SK-N-SH treated with all-trans-retinoic acid at 6 μM for 48 hours (cell line): Measurements from ENCODE around the gene LRP8.
A peak's percentile ranks its signal among the peaks of the same experiment; 100 is the strongest.

Experiments
- ATAC-seq: fragments of 200-7000 bp; cut with Tn5 transposase; 3 replicates; pipeline ENCODE4 v1.9.1; 2020; ENCODE audit warnings: mild to moderate bottlenecking, moderate library complexity
- ARNTL ChIP-seq: fragments of 450-650 bp; formaldehyde crosslinking; IDR thresholded peaks from 2 replicates; pipeline ENCODE4 v1.5.0; 2020; ENCODE audit warnings: low read depth, mild to moderate bottlenecking, moderate library complexity, borderline replicate concordance
- BACH2 ChIP-seq: fragments of 250-450 bp; sonication (Bioruptor Pico); IDR thresholded peaks from 2 replicates; pipeline ENCODE4 v1.9.0; 2021; ENCODE audit warnings: mild to moderate bottlenecking, borderline replicate concordance
- CREB5 ChIP-seq: fragments of 250-450 bp; sonication (Bioruptor Pico); IDR thresholded peaks from 2 replicates; pipeline ENCODE4 v1.5.1; 2020; ENCODE audit warnings: low read depth, mild to moderate bottlenecking, moderate library complexity
- CSDC2 ChIP-seq: fragments of 250-450 bp; sonication (Bioruptor Pico); IDR thresholded peaks from 2 replicates; pipeline ENCODE4 v1.5.0; 2020; ENCODE audit warnings: mild to moderate bottlenecking, moderate library complexity
- CSRNP3 ChIP-seq: fragments of 250-450 bp; sonication (Bioruptor Pico); IDR thresholded peaks from 2 replicates; pipeline ENCODE4 v1.5.1; 2021; ENCODE audit warnings: mild to moderate bottlenecking, moderate library complexity
- GLIS3 ChIP-seq: fragments of 250-450 bp; sonication (Bioruptor Pico); IDR thresholded peaks from 2 replicates; pipeline ENCODE4 v1.5.0; 2020; ENCODE audit warnings: mild to moderate bottlenecking, moderate library complexity
- ISL1 ChIP-seq: fragments of 250-450 bp; sonication (Bioruptor Pico); IDR thresholded peaks from 2 replicates; pipeline ENCODE4 v2.1.2; 2022; ENCODE audit warnings: mild to moderate bottlenecking, moderate library complexity
- OSR1 ChIP-seq: fragments of 250-450 bp; sonication (Bioruptor Pico); IDR thresholded peaks from 2 replicates; pipeline ENCODE4 v1.8.0; 2022; ENCODE audit warnings: moderate library complexity, mild to moderate bottlenecking, inconsistent platforms
- PATZ1 ChIP-seq: fragments of 250-450 bp; sonication (Bioruptor Pico); IDR thresholded peaks from 2 replicates; pipeline ENCODE4 v1.8.0; 2020; ENCODE audit warnings: mild to moderate bottlenecking, moderate library complexity, borderline replicate concordance
- POU6F1 ChIP-seq: fragments of 250-450 bp; sonication (Bioruptor Pico); IDR thresholded peaks from 2 replicates; pipeline ENCODE4 v1.8.0; 2021; ENCODE audit warnings: low read depth, mild to moderate bottlenecking, moderate library complexity, borderline replicate concordance
- RARB ChIP-seq: fragments of 250-450 bp; sonication (Bioruptor Pico); IDR thresholded peaks from 2 replicates; pipeline ENCODE4 v1.8.0; 2021; ENCODE audit warnings: mild to moderate bottlenecking, moderate library complexity
- SNAI2 ChIP-seq: fragments of 250-450 bp; sonication (Bioruptor Pico); IDR thresholded peaks from 2 replicates; pipeline ENCODE4 v1.5.0; 2020; ENCODE audit warnings: mild to moderate bottlenecking, moderate library complexity
- TOX ChIP-seq: fragments of 250-450 bp; sonication (Bioruptor Pico); IDR thresholded peaks from 2 replicates; pipeline ENCODE4 v1.8.0; 2021; ENCODE audit warnings: mild to moderate bottlenecking, moderate library complexity, borderline replicate concordance
- TSHZ2 ChIP-seq: fragments of 250-450 bp; sonication (Bioruptor Pico); IDR thresholded peaks from 2 replicates; pipeline ENCODE4 v1.5.0; 2020; ENCODE audit warnings: mild to moderate bottlenecking, moderate library complexity
- ZC3H10 ChIP-seq: fragments of 250-450 bp; sonication (Bioruptor Pico); IDR thresholded peaks from 2 replicates; pipeline ENCODE4 v1.5.1; 2021; ENCODE audit warnings: mild to moderate bottlenecking, moderate library complexity
- ZFP3 ChIP-seq: fragments of 250-450 bp; sonication (Bioruptor Pico); IDR thresholded peaks from 2 replicates; pipeline ENCODE4 v1.5.0; 2020; ENCODE audit warnings: mild to moderate bottlenecking, moderate library complexity
- ZFP30 ChIP-seq: fragments of 450-650 bp; formaldehyde crosslinking; IDR thresholded peaks from 2 replicates; pipeline ENCODE4 v1.5.0; 2022; ENCODE audit warnings: mild to moderate bottlenecking, moderate library complexity
- ZNF565 ChIP-seq: fragments of 450-650 bp; formaldehyde crosslinking; conservative IDR thresholded peaks from 2 replicates; pipeline ENCODE4 v1.5.0; 2020; ENCODE audit warnings: low read depth, mild to moderate bottlenecking, moderate library complexity
- ZNF70 ChIP-seq: fragments of 450-650 bp; formaldehyde crosslinking; IDR thresholded peaks from 2 replicates; pipeline ENCODE4 v1.5.0; 2020; ENCODE audit warnings: mild to moderate bottlenecking, moderate library complexity
- ZNF8 ChIP-seq: fragments of 450-650 bp; formaldehyde crosslinking; IDR thresholded peaks from 2 replicates; pipeline ENCODE4 v1.5.0; 2020; ENCODE audit warnings: mild to moderate bottlenecking, moderate library complexity

The LRP8 gene

GRCh38 chr1:53246261-53247134 is 81.4 kb downstream of the LRP8 start:
- TF ChIP-seq PATZ1 (CRISPR knock-in tag): no peak
- no peak for TF ChIP-seq TSHZ2 (CRISPR knock-in tag)
- TF ChIP-seq SNAI2 (CRISPR knock-in tag): no peak
- no peak for TF ChIP-seq ZNF70 (CRISPR knock-in tag)
- no peak for TF ChIP-seq ISL1 (CRISPR knock-in tag)
- TF ChIP-seq CSDC2 (CRISPR knock-in tag): no peak
- no peak for TF ChIP-seq OSR1 (CRISPR knock-in tag)
- TF ChIP-seq ARNTL: no peak
- TF ChIP-seq ZFP30 (CRISPR knock-in tag): no peak
- TF ChIP-seq POU6F1 (CRISPR knock-in tag): no peak
- no peak for TF ChIP-seq ZFP3 (CRISPR knock-in tag)
- no peak for TF ChIP-seq RARB (CRISPR knock-in tag)
- no peak for TF ChIP-seq ZNF8 (CRISPR knock-in tag)
- TF ChIP-seq BACH2: no peak
- TF ChIP-seq ZNF565 (CRISPR knock-in tag): no peak
- no peak for TF ChIP-seq CSRNP3 (CRISPR knock-in tag)
- no peak for TF ChIP-seq CREB5
- no peak for TF ChIP-seq TOX (CRISPR knock-in tag)
- TF ChIP-seq GLIS3 (CRISPR knock-in tag): no peak
- no peak for TF ChIP-seq ZC3H10 (CRISPR knock-in tag)
- peak; percentile 72 for ATAC-seq

- no peak for TF ChIP-seq RARB (CRISPR knock-in tag)
- TF ChIP-seq ISL1 (CRISPR knock-in tag): no peak
- TF ChIP-seq ZC3H10 (CRISPR knock-in tag): no peak
- TF ChIP-seq OSR1 (CRISPR knock-in tag): no peak
- no peak for TF ChIP-seq BACH2
- no peak for TF ChIP-seq ZNF565 (CRISPR knock-in tag)
- no peak for TF ChIP-seq TSHZ2 (CRISPR knock-in tag)
- no peak for TF ChIP-seq ZFP3 (CRISPR knock-in tag)
- no peak for TF ChIP-seq ARNTL
- no peak for TF ChIP-seq ZNF8 (CRISPR knock-in tag)
Measured at GRCh38 chr1:53244141-53244540, 83.7 kb downstream of the LRP8 start.

More at GRCh38 chr1:53244141-53244540, 83.7 kb downstream of the LRP8 start:
- no peak for ATAC-seq
